ENCODE data around the gene FIBCD1.

The FIBCD1 gene

GRCh38 chr9:130885484-130886375 lies 53.3 kb downstream of the FIBCD1 start:
- TF ChIP-seq POLR2A (IDR thresholded peaks at IDR 0.05; ENCODE audit: low read depth, low read length): no peak
- no peak for FAIRE-seq
- DNase-seq (ENCODE audit: insufficient read length, low spot score): no peak

- no peak for DNase-seq (ENCODE audit: insufficient read length, low spot score)
- FAIRE-seq: no peak
- no peak for TF ChIP-seq POLR2A (IDR thresholded peaks at IDR 0.05; ENCODE audit: low read depth, low read length)
Measured at GRCh38 chr9:130884542-130885483, 54.2 kb downstream of the FIBCD1 start.

- TF ChIP-seq POLR2A (IDR thresholded peaks at IDR 0.05; ENCODE audit: low read depth, low read length): no peak
- no peak for FAIRE-seq
Measured at GRCh38 chr9:130884111-130884531, 54.9 kb downstream of the FIBCD1 start.

GRCh38 chr9:130883479-130883878 lies 55.6 kb downstream of the FIBCD1 start:
- no peak for DNase-seq (ENCODE audit: insufficient read length, low spot score)
- no peak for TF ChIP-seq POLR2A (IDR thresholded peaks at IDR 0.05; ENCODE audit: low read depth, low read length)
- no peak for FAIRE-seq

More at GRCh38 chr9:130884111-130884531, 54.9 kb downstream of the FIBCD1 start:
- DNase-seq (ENCODE audit: insufficient read length, low spot score): no peak

DNA sequence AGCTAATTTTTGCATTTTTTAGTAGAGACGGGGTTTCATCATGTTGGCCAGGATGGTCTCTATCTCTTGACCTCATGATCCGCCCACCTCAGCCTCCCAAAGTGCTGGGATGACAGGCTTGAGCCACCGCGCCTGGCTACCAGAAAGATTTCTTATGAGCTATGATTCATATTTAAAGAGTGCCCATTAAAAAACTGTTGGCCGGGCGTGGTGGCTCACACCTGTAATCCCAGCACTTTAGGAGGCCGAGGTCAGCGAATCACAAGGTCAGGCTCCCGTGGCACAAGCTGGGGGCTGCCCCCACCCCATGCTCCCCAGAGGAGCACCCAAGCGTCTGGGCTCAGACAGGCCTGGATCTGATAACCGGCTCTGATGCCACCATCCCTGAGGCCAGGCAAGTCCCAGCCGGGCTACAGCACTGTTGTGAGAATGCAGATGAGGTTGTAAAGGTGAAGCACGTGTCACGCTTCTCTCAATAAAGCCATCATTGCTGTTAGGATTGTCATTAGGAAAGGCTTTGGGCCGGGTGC lies 56.3 kb downstream of the FIBCD1 start:
- DNase-seq (ENCODE audit: insufficient read length, low spot score) (no peak), FAIRE-seq (no peak)
- TF ChIP-seq POLR2A (IDR thresholded peaks at IDR 0.05; ENCODE audit: low read depth, low read length): no peak

DNA sequence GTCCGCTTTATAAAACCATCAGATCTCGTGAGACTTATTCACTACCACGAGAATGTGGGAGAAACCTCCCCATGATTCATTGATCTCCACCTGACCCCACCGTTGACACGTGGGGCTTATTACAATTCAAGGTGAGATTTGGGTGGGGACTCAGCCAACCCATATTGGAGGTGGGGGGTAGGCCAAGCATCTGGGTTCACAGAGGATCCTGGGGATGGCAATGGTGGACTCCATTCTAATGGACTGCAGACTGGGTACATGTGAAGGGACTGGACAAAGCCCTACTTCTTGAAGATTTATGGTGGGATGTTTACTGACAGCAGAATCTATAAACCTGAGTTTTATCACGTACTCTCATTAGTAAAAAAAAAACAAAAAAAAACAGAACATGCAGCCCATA lies 57.5 kb downstream of the FIBCD1 start:
- TF ChIP-seq POLR2A (IDR thresholded peaks at IDR 0.05; ENCODE audit: low read depth, low read length): no peak

GRCh38 chr9:130880599-130881220 lies 58.3 kb downstream of the FIBCD1 start:
- no peak for TF ChIP-seq POLR2A (IDR thresholded peaks at IDR 0.05; ENCODE audit: low read depth, low read length)
- DNase-seq (ENCODE audit: insufficient read length, low spot score) (no peak), FAIRE-seq (no peak)

More for the DNA sequence above, 57.5 kb downstream of the FIBCD1 start:
- DNase-seq (ENCODE audit: insufficient read length, low spot score) (no peak), FAIRE-seq (no peak)

DNA sequence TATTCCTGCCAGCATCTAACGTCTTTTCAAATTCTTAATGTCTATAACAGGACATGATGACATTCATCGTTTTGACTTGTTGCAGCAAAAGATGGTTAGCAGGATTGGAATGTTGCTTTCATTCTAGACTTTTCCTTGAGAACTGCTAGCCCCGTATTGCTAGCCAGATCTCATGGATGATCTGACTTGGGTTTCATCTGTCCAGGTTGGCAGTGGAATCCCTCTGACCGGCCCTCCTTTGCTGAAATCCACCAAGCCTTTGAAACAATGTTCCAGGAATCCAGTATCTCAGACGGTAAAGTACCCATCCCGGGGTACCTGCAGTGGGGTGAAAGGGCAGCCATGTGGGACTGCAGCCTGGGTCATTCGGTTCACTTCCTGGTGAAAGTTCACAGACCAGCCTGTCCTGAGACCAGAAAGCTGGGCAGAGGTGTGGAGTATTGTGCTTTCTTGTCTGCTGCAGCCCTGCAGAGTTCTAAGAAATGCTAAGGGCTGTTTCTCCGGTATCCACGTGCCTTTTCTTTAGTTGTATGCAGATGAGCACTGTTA lies 59.1 kb downstream of the FIBCD1 start:
- TF ChIP-seq POLR2A (IDR thresholded peaks at IDR 0.05; ENCODE audit: low read depth, low read length): no peak
- FAIRE-seq (no peak), DNase-seq (ENCODE audit: insufficient read length, low spot score) (no peak)

DNA sequence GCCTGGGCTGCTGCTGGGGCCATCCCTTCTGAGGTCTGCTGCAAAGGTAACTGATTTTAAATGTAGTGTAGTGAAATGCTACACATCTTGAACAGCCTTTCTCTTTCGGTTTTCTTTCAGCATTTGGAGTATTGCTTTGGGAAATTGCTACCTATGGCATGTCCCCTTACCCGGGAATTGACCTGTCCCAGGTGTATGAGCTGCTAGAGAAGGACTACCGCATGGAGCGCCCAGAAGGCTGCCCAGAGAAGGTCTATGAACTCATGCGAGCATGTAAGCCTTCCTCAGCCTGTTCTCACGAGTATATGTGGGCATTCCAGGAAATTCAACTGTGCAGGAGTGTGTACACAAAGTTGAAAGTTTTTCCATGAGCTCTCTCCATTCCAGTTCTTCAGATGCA lies 60.8 kb downstream of the FIBCD1 start:
- no peak for TF ChIP-seq POLR2A (IDR thresholded peaks at IDR 0.05; ENCODE audit: low read depth, low read length)
- DNase-seq (ENCODE audit: insufficient read length, low spot score): no peak
- FAIRE-seq: no peak

- TF ChIP-seq POLR2A (IDR thresholded peaks at IDR 0.05; ENCODE audit: low read depth, low read length): no peak
- FAIRE-seq: no peak
- no peak for DNase-seq (ENCODE audit: insufficient read length, low spot score)
Measured at GRCh38 chr9:130877300-130877699, 61.7 kb downstream of the FIBCD1 start.

DNA sequence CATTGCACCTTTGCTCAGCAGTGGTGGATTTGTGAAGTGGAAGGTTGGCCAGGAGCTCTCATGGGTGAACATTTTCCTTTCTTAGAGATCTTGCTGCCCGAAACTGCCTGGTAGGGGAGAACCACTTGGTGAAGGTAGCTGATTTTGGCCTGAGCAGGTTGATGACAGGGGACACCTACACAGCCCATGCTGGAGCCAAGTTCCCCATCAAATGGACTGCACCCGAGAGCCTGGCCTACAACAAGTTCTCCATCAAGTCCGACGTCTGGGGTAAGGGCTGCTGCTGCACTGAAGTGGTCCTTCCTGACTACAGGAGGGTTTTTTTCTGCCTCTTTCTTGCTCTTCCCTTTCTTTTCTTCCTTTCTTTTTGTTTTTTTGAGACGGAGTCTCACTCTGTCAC lies 64.3 kb downstream of the FIBCD1 start:
- TF ChIP-seq POLR2A (IDR thresholded peaks at IDR 0.05; ENCODE audit: low read depth, low read length): no peak
- DNase-seq (ENCODE audit: insufficient read length, low spot score): no peak
- FAIRE-seq: no peak

- FAIRE-seq (no peak), DNase-seq (ENCODE audit: insufficient read length, low spot score) (no peak)
- TF ChIP-seq POLR2A (IDR thresholded peaks at IDR 0.05; ENCODE audit: low read depth, low read length): no peak
Measured at GRCh38 chr9:130873966-130874365, 65.1 kb downstream of the FIBCD1 start.

GRCh38 chr9:130872912-130873503 lies 66.0 kb downstream of the FIBCD1 start:
- no peak for TF ChIP-seq POLR2A (IDR thresholded peaks at IDR 0.05; ENCODE audit: low read depth, low read length)
- no peak for FAIRE-seq
- no peak for DNase-seq (ENCODE audit: insufficient read length, low spot score)

Data from H54 (cell line).